HG03045 (cell line): Measurements from ENCODE around the gene SPACA7.

ENCODE experiments used
- ATAC-seq: cut with Tn5 transposase; IDR thresholded peaks from one replicate; pipeline ENCODE4 v1.9.1; 2021; ENCODE audit warnings: mild to moderate bottlenecking, moderate library complexity; ENCODE audit not compliant: unreplicated experiment

Gene SPACA7

GRCh38 chr13:112446867-112447266 is 70.7 kb downstream of the SPACA7 start:
- no peak for ATAC-seq

GRCh38 chr13:112447306-112447705 is 71.2 kb downstream of the SPACA7 start:
- ATAC-seq = no peak

- ATAC-seq = no peak
These were observed 71.8 kb downstream of the SPACA7 start for GRCh38 chr13:112447761-112448603.

GRCh38 chr13:112448621-112449544 is 72.7 kb downstream of the SPACA7 start:
- ATAC-seq = no peak

GRCh38 chr13:112449545-112449930 is 73.4 kb downstream of the SPACA7 start:
- ATAC-seq = no peak

GRCh38 chr13:112450118-112450903 is 74.2 kb downstream of the SPACA7 start:
- ATAC-seq = no peak

- ATAC-seq = no peak
These were observed 74.7 kb downstream of the SPACA7 start for GRCh38 chr13:112450904-112451240.

GRCh38 chr13:112451512-112452379 is 75.6 kb downstream of the SPACA7 start:
- ATAC-seq = no peak

DNA sequence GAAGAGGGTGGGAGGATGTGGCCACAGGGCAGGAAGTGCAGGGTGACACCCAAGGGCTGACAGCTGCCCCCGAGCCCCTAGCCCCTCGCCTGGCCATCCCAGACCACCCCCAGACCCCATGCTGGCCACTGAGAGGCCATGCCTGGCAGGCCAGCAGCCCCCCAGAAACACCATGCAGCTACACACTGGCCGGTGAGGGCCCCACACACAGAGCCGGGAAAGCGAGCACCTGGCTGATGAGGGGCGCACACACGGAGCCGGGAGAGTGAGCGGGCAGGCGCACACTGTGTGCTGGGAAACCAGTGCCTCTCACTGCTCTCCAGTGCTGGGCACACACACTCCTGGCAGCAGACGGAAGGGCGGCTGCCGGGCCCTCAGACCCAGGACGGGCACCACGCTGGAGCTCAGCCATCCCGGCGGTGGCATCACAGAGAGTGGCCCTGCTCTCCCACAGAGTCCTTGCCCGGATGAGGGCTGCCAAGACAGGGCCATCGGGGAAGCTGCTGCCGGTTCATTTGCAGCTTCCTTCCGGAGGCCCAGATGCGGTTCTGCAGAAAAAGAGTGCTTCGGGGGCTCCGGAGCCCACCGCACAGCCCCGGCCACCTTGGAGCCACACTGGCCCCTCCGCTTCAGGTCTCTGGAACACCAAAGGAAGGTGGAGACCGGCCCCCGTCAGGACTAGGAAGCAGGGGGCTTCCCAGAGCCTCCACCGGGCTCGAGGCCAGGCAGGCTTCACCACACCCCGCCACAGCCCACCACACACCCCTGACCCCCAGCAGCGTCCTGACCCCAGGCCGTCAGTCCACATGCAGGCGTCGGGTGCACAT is 76.4 kb downstream of the SPACA7 start:
- no peak for ATAC-seq

DNA sequence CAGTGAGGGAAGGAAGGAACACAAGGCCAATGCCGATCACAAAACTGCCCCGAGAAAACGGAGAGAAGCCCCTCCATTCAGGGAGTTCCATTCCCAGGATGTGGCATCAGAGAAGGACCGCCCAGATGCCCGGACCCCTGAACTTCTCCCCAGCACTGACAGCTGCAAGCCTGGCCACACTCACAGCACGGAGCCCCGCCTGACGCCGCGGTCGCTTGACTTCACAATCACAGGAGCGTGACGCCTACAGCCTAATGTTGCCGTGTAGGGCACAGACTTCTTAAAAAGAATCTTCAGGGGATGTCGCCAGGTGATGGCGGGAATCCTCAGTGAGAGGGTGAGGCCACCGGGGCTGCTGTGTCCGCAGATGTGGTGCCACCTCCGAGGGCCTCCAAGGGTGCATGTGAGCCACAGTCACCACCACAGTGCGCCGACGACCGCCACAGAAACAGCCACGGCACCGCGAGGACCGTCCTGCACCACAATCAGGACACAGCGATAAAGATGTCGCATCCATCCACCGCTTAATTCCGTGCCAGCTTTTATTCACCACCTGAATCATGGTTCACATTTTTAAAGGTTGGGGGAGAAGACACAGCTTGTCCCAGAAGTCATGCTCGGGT is 77.2 kb downstream of the SPACA7 start:
- ATAC-seq = no peak

- no peak for ATAC-seq
These were observed 77.9 kb downstream of the SPACA7 start for GRCh38 chr13:112453874-112454647.

DNA sequence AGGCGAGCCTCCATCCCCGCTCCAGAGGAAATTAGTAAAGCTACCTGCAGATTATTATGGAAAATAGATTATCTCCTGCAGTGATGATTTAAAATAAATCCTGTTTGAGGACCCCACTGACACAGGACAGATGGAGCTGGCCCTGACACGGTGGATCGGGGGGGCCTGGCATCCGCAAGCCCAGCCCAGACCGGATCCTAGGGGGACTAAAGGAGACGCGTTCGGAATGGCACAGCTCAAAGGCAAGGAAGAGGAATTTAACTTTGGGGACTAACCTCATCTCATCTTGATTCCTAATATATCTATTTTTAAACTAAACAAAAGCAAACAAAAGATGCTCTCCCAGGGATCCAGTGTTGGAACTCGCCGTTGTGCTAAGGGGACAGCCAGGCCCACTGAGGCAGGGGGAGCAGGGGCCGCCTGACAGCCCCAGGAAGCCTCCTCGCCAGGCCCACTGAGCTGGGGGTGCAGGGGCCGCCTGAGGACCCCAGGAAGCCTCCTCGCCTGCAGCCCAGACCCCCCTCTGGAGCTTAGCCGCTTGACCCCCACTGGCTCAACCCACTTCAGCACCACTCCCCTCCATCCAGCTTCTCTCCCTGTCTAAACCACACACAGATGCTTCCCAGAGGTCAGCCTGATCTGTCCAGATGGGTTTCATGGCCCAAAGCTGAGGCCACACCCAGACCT is 78.6 kb downstream of the SPACA7 start:
- no peak for ATAC-seq

- ATAC-seq = no peak
These were observed 79.4 kb downstream of the SPACA7 start for GRCh38 chr13:112455476-112456059.

DNA sequence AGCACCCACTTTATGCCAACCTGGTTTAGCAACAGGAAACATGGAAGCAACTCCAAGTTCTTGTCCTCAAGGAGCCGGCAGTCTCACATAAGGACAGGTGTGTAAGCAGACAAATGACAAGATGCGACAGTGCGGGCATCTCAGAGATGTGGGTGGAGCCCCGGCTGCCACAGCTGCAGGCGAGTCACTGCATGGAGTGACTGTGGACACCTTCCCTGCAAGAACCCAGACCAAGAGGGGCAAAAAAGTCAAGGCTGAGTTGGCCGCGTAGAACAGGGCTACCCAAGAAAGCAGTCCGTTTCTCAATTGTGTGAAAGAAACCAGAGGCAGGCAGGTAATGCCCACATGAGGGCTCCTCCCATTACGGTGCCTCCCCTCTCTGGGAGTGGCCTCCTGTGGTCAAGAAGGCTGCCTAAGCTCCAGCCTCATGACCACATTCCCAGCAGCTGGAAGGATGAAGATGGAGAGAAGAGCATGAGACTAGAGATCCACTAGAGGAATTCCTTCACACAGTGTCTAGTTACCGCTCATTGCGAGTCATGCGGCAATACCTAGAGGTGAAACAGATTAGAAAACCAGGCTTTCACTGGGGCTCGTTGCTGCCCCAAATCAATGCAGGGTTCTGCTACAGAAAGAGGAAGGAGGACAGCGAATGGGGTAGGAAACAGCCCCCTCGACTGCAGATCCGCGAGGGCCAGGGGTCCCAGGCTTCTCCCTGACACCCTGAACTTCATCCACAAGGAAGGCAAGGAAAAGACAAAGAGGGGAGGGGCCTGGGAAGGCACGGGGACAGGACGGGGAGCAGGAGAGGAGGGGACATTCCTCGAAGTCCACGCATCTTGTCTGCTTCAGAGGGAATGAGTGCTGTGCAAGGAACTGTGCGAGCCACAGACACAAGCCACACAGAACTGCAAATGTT is 80.2 kb downstream of the SPACA7 start:
- no peak for ATAC-seq

- no peak for ATAC-seq
These were observed 80.9 kb downstream of the SPACA7 start for GRCh38 chr13:112457081-112457480.

- no peak for ATAC-seq
These were observed 81.3 kb downstream of the SPACA7 start for GRCh38 chr13:112457485-112457884.
